Measurements from ENCODE around the gene ANK3.

DNA sequence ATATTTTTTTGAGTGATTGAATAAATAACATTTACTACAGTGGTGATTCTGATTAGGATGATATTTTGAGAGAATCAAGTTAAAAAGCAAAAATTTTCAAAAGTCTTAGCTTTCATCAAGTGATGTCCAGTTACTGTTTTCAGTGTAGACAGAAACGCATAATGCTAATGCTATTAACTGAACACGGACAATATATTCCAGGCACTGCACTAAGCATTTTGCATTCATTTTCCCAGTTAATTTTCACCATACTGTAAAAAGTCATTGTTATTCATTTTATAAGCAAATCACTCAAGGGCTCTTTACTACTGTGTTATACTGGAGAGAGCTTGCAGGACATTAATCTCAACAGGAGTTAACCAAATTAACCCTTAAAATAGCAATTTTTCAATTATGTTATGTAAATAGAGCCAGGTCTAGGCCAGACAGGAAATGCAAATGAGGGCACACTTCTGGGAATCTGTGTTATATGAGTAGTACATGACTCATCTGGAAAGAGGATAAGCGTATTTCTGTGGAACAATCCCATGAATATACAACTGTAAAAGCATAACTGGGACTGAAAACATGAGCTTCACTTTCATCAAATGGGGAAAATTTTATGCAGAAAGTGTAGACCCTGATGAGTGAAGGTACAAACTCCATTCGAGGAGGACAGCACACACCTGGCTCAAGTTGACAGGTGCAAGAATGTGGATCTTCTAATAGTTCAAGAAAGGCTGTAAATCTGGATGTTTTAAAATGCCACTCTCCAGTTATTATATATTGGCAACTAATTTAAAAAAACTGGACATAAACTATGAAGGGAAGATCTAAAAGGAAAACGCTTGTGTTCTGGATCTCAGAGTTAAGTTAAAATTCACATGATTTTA lies 75.4 kb downstream of the ANK3 start:
- TF ChIP-seq, protein P1, sequence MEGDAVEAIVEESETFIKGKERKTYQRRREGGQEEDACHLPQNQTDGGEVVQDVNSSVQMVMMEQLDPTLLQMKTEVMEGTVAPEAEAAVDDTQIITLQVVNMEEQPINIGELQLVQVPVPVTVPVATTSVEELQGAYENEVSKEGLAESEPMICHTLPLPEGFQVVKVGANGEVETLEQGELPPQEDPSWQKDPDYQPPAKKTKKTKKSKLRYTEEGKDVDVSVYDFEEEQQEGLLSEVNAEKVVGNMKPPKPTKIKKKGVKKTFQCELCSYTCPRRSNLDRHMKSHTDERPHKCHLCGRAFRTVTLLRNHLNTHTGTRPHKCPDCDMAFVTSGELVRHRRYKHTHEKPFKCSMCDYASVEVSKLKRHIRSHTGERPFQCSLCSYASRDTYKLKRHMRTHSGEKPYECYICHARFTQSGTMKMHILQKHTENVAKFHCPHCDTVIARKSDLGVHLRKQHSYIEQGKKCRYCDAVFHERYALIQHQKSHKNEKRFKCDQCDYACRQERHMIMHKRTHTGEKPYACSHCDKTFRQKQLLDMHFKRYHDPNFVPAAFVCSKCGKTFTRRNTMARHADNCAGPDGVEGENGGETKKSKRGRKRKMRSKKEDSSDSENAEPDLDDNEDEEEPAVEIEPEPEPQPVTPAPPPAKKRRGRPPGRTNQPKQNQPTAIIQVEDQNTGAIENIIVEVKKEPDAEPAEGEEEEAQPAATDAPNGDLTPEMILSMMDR (optimal IDR thresholded peaks at IDR 0.05 in 1 of 3, IDR thresholded peaks at IDR 0.05 in 1 of 3, conservative IDR thresholded peaks at IDR 0.05 in 1 of 3; ENCODE audit: extremely low read depth in 1 of 3, insufficient read depth in 2 of 3, low read length in 3 of 3): no peak
- TF ChIP-seq EZH2 (IDR thresholded peaks at IDR 0.05; ENCODE audit: low read length): no peak

All from keratinocyte (primary cell).